ENCODE measurements around the gene RABEP2.

- TF ChIP-seq EZH2 (IDR thresholded peaks at IDR 0.05; ENCODE audit: low read depth, unreplicated experiment) (no peak), CTCF (conservative IDR thresholded peaks at IDR 0.05; ENCODE audit: low read depth in 2 of 2) (no peak), POLR2AphosphoS5 (IDR thresholded peaks at IDR 0.05; ENCODE audit: low read depth) (no peak), EZH2phosphoT487 (IDR thresholded peaks at IDR 0.05; ENCODE audit: unreplicated experiment) (no peak), ZNF114 (CRISPR knock-in tag; IDR thresholded peaks at IDR 0.05) (no peak)
Measured at GRCh38 chr16:28886945-28887344, 38.1 kb downstream of the RABEP2 start.
